OCI-LY7 (cell line): ENCODE measurements around the gene RNASEL. TPM values are rescaled to one million over a fixed set of nuclear protein-coding genes. Genes with fewer than 3 reads are reported as not detected.

Source experiments
- BruUV-seq: library from RNA; stranded (reverse); fragments of 400-500 nt; replicated peaks from 2 replicates; lab custom pipeline; 2021; lab: Mats Ljungman, UMichigan
- CTCF ChIA-PET: fragments of 300-600 bp; sonication (Branson Sonifier 250); formaldehyde crosslinking; loops from one replicate; lab custom pipeline; 2022; ENCODE audit warnings: antibody characterized with exemption; ENCODE audit not compliant: unreplicated experiment; lab: Charles Lee
- POLR2A ChIA-PET: fragments of 300-600 bp; sonication (Branson Sonifier 250); formaldehyde crosslinking; loops from one replicate; lab custom pipeline; 2022; ENCODE audit warnings: antibody characterized with exemption; lab: Charles Lee
- DNase-seq: peaks from one replicate; pipeline ENCODE4 v3.0.0-alpha.2; 2015; ENCODE audit warnings: low spot score
- H2AFZ ChIP-seq: fragments of 200-600 bp; sonication (generic), shearing (Covaris generic); 2 replicates; pipeline ENCODE4 v1.6.1; 2014; ENCODE audit warnings: mild to moderate bottlenecking, antibody characterized with exemption, low read length, moderate library complexity
- H3K27ac ChIP-seq: fragments of 200-600 bp; sonication (generic); 2 replicates; pipeline ENCODE4 v1.5.1; 2014; ENCODE audit warnings: mixed run types, low read depth, mild to moderate bottlenecking, moderate library complexity, low read length, inconsistent platforms; ENCODE audit not compliant: poor library complexity, severe bottlenecking
- H3K36me3 ChIP-seq: fragments of 200-600 bp; sonication (generic); 2 replicates; pipeline ENCODE4 v1.6.1; 2014; ENCODE audit warnings: mild to moderate bottlenecking, antibody characterized with exemption, low read length, moderate library complexity, mixed read lengths; ENCODE audit not compliant: insufficient read depth
- H3K4me1 ChIP-seq: fragments of 200-600 bp; sonication (generic); 2 replicates; pipeline ENCODE4 v1.5.1; 2014; ENCODE audit warnings: mild to moderate bottlenecking, low read length; ENCODE audit not compliant: insufficient read depth, poor library complexity, severe bottlenecking
- H3K4me2 ChIP-seq: fragments of 200-600 bp; sonication (generic); 2 replicates; pipeline ENCODE4 v1.6.1; 2014; ENCODE audit warnings: mild to moderate bottlenecking, low read length
- H3K4me3 ChIP-seq: fragments of 200-600 bp; sonication (generic); 2 replicates; pipeline ENCODE4 v1.5.1; 2014; ENCODE audit warnings: mild to moderate bottlenecking, low read depth, low read length; ENCODE audit not compliant: poor library complexity, severe bottlenecking
- H3K79me2 ChIP-seq: fragments of 200-600 bp; sonication (generic); 2 replicates; pipeline ENCODE4 v1.6.1; 2016; ENCODE audit warnings: low read depth, mild to moderate bottlenecking, low read length, moderate library complexity, mixed read lengths; ENCODE audit not compliant: insufficient read depth
- H3K9me2 ChIP-seq: fragments of 200-600 bp; sonication (generic); 2 replicates; pipeline ENCODE4 v1.6.1; 2016; ENCODE audit warnings: mild to moderate bottlenecking, low read length, mixed read lengths; ENCODE audit not compliant: insufficient read depth
- H3K9me3 ChIP-seq: fragments of 200-600 bp; sonication (generic); 2 replicates; pipeline ENCODE4 v1.6.1; 2014; ENCODE audit warnings: mild to moderate bottlenecking, mixed run types, low read length, mixed read lengths
- H4K20me1 ChIP-seq: fragments of 200-600 bp; sonication (generic); 2 replicates; pipeline ENCODE4 v1.6.1; 2014; ENCODE audit warnings: mild to moderate bottlenecking, antibody characterized with exemption, low read length, moderate library complexity, mixed read lengths; ENCODE audit not compliant: insufficient read depth
- CTCF ChIP-seq: fragments of 200-600 bp; sonication (generic); conservative IDR thresholded peaks from 2 replicates; pipeline ENCODE4 v1.5.1; 2014; ENCODE audit warnings: mild to moderate bottlenecking, antibody characterized with exemption, low read length, moderate library complexity, mixed read lengths
- EZH2phosphoT487 ChIP-seq: fragments of 200-600 bp; sonication (generic); IDR thresholded peaks from 2 replicates; pipeline ENCODE4 v1.6.1; 2018; ENCODE audit warnings: low read depth, borderline replicate concordance, mild to moderate bottlenecking, mixed run types, antibody characterized with exemption, low read length, moderate library complexity, mixed read lengths
- intact Hi-C: fragments of 100-400 bp; cut with micrococcal nuclease; formaldehyde crosslinking; loops from one replicate; pipeline ENCODE4 v1.10.0; 2022; ENCODE audit not compliant: unreplicated experiment
- total RNA-seq, 2 experiments: library from RNA; depleted of rRNA in 1 of 2; stranded (reverse); fragments of >200 nt in 1 of 2; shearing (Covaris generic) in 1 of 2; gene quantifications; 2 replicates each; pipeline ENCODE4 v1.2.3, GENCODE V29; 2014 to 2022

The RNASEL gene
- total RNA-seq, 2 experiments from 2014 or later: 2.2 to 4.0 TPM

DNA sequence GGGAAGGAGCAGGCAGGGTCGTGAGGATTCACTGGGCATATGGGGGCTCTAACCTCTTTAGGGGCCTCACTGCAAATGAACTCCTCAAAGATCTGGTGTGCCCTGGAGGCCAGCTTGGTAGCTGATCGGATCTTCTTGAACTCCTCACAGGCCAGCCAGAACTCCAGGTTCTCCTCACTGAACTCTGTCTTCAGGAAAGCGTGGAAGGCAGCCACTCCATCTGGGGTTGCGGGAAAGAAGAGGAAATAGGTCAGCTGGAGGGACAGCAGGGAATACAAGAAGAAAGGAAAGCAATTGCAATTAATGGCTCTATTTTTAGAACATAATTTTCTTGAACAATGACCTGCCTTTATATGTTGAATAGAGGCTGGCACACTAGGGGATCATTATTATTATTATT is 12.9 kb upstream of the RNASEL start:
- DNase-seq: peak; percentile 31
- H3K4me3 ChIP-seq: peak overlapping the region; percentile 80
- TF ChIP-seq CTCF (no peak), EZH2phosphoT487 (no peak)
- H3K79me2 ChIP-seq: peaks cover 42% of the 10 kb centered on the region
- H3K4me1 ChIP-seq: peaks cover 57% of the 10 kb centered on the region
- H3K4me2 ChIP-seq: peak overlapping the region; percentile 84
- peaks cover 53% of the 10 kb centered on the region for H3K36me3 ChIP-seq
- CTCF ChIA-PET: interaction anchor here (1.7 to 12.7 kb wide), 2 partner anchors 75 to 183 kb away, joined by 5 to 189 read pairs; no protein-coding TSS in a partner anchor
- POLR2A ChIA-PET: interaction anchor here (0.7 to 1.9 kb wide), 4 partner anchors 9 to 183 kb away, joined by 3 to 14 read pairs (median 4); no protein-coding TSS in a partner anchor
- no peaks in the 10 kb centered on the region for H3K9me3 ChIP-seq
- BruUV-seq: no TSS peak
- peaks cover 24% of the 10 kb centered on the region; the same call in 1 of the 2 replicates for H4K20me1 ChIP-seq
- H3K9me2 ChIP-seq: no peaks in the 10 kb centered on the region
- intact Hi-C loops: loop anchor here (1.0 to 10.0 kb wide), 2 partner anchors 180 to 313 kb away; no protein-coding TSS in a partner anchor
- H3K27ac ChIP-seq: peak overlapping the region; percentile 47
- H2AFZ ChIP-seq: no peak overlapping the region

DNA sequence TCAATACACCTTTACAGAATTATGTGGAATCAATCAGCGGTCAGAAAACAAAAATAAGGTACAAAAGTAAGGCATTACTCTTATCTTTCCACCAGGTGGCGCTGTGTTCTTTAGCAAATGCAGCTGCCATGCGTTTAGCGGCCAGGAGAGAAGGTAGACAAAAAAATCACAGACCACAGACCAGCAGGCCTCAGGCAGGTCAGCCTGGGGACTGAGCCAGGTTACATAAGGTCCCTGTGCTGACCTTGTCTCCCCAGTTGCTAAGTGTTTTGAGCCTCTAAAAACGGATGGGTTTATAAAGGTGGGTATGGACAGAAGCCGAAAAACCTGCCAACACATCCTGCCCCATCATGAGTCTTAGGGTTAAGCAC is 12.3 kb upstream of the RNASEL start:
- DNase-seq: peak; percentile 92
- Histone ChIP-seq H3K79me2 (peaks cover 42% of the 10 kb centered on the region), H3K27ac (peak overlapping the region; percentile 47), H3K9me2 (no peaks in the 10 kb centered on the region), H4K20me1 (peaks cover 24% of the 10 kb centered on the region; the same call in 1 of the 2 replicates), H3K4me1 (peaks cover 53% of the 10 kb centered on the region), H3K36me3 (peaks cover 53% of the 10 kb centered on the region), H3K4me3 (peak overlapping the region; percentile 80), H3K4me2 (peak overlapping the region; percentile 84), H2AFZ (no peak overlapping the region), H3K9me3 (no peaks in the 10 kb centered on the region)
- POLR2A ChIA-PET: interaction anchor here (0.7 to 1.2 kb wide), 3 partner anchors 8 to 183 kb away, joined by 3 to 6 read pairs (median 3); no protein-coding TSS in a partner anchor
- intact Hi-C loops: loop anchor here (1.0 to 10.0 kb wide), 2 partner anchors 181 to 313 kb away; no protein-coding TSS in a partner anchor
- TF ChIP-seq EZH2phosphoT487: no peak
- TF ChIP-seq CTCF: peak; percentile 98
- CTCF ChIA-PET: interaction anchor here (1.7 to 12.7 kb wide), 2 partner anchors 75 to 184 kb away, joined by 5 to 189 read pairs; no protein-coding TSS in a partner anchor
- no TSS peak for BruUV-seq
